Activated CD4-positive, alpha-beta T cell treated with anti-CD3 and anti-CD28 coated beads for 24 hours (primary cell): ENCODE measurements around the gene DUSP10.

Experiments used
- DNase-seq, 2 donors: peaks; one replicate each; pipeline ENCODE4 v3.0.0-alpha.2; 2020; ENCODE audit warnings: low read depth in 2 of 2

DUSP10 gene

GRCh38 chr1:221696027-221696426 lies 45.9 kb downstream of the DUSP10 start:
- DNase-seq, result no peak

DNA sequence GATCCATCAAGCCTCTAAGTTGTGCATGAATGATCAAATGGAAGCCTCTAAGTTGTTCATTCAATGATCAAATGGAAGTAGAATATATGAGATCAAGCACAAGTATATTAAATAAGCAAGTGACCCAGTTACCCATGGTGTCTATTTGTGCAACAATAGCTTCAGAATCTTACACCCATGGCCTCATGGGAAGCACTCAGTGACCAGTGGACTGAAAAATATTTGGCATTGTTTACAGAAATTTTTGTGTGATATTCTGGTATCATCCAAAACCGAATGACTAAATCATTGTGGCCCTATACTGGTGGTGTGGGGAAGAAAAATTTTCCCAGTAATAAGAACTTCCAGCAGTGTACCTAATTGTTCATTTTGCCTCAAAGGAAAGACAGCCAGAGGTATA lies 46.6 kb downstream of the DUSP10 start:
- DNase-seq, result no peak

- DNase-seq, result no peak
Measured at GRCh38 chr1:221694109-221694508, 47.8 kb downstream of the DUSP10 start.

DNA sequence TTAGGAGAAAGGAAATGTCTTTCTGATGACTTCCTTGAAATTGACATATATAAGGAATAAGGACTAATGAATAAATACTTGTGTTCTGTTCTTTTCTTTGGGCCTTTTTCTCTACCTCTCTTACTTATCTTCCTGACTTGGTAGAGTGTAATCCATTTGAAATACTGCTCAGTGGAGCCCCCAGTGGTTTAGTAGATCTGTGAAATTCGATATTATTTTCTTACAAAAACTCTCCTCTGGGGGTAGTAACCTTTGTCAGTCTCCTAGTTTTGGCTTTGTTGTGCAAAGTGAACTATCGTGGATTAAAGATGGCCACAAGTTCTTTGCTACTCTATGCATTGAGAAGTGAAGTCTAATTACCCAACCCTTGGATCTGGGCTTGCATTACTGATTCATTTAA lies 48.8 kb downstream of the DUSP10 start:
- no peak for DNase-seq

DNA sequence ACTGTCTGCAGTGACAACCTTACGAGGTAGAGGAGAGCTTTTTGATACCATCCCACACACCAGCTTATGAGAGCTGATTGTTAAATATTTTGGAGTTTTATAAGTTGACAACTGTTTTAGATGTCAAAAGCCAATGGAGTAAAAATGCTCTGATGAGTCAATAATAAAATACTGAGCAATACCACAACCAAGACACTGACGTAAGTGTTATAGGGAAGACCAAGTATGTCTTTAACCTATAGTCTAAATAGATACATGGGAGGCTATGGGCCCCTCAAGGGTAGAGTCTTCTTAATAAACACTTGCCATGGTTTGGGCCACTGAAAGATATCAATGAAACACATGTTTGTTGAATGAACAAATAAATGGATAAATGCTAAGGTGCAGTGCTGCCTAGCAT lies 49.2 kb downstream of the DUSP10 start:
- DNase-seq, result no peak

DNA sequence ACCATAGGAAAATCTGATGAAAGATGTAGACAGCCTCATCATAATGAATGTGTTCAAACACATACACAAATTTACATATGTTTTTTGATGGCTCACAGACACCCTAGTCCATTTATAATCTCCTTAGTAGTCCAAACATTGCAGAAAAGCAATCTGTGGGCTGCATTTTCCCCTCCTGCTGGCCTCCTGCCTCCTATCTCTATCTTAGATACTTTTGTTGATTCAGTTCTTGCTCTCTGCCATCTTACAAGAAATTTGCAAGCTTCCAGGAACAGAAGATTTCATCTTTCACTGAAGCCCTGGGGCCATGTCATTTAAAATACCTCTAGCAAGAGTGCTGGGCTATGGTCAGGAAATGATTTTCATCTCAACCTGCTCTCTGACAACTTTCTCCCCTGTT lies 50.6 kb downstream of the DUSP10 start:
- DNase-seq, result no peak

GRCh38 chr1:221690858-221691257 lies 51.0 kb downstream of the DUSP10 start:
- DNase-seq, result no peak

DNA sequence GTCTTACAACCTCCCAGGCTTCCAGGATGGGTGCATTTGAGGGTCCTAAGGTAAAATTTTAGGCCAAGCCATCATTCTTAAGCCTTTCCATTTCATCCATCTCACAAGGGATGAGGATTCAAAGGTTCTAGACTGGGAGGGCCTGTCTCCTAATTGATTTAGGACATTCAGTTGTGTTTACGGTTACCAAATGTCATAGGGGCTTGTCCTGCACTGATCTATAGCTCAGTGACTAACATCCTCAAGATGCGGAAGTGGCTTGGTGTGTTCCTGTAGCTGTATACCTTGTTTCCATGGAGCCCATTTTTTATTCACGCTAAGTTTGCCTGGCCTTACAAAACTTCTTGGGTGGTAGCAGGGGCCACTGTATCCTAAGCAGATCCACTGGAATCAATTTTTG lies 52.8 kb downstream of the DUSP10 start:
- DNase-seq, result no peak

- DNase-seq, result no peak
Measured at GRCh38 chr1:221688488-221688843, 53.4 kb downstream of the DUSP10 start.

- DNase-seq, result no peak
Measured at GRCh38 chr1:221687836-221688487, 53.9 kb downstream of the DUSP10 start.

GRCh38 chr1:221683681-221684080 lies 58.2 kb downstream of the DUSP10 start:
- DNase-seq, result no peak

DNA sequence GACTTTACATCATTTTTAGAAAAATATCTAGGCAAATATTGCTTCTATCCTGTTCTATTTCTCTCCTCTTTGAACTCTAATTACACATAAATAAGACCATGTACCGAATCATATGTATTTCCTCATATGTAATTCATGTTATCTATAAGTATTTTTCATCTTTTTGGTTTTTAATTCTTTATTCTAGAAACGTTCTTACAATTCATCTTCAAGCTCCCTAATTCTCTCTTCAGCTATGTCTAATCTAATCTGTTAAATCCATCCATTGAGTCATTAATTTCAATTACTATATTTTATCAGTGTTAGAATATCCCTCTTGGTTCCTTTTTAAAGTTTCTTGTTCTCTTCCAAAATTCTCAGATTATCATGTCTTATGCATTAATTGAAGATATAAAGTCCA lies 61.8 kb downstream of the DUSP10 start:
- DNase-seq, result no peak

DNA sequence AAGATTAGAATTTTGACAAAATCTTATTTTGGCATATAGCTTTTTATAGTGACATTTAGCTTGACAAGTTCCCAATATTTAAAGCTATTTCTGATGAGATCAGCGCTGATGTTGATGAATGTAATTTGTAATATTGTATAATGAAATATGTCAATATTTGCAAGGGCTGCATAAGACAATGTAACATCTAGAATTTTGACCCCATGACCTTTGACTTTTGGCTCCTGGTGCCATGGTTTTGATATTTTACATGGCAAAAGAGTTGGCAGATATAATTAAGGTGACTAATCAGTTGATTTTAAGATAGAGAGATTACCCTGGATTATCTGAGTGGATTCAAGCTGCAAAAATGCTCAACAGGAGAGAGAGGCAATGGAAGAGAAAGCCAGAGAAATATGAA lies 63.9 kb downstream of the DUSP10 start:
- DNase-seq, result no peak

- no peak for DNase-seq
Measured at GRCh38 chr1:221675880-221676800, 65.7 kb downstream of the DUSP10 start.

- no peak for DNase-seq
Measured at GRCh38 chr1:221672965-221673364, 68.9 kb downstream of the DUSP10 start.

GRCh38 chr1:221672239-221672645 lies 69.6 kb downstream of the DUSP10 start:
- no peak for DNase-seq

- DNase-seq, result no peak
Measured at GRCh38 chr1:221670081-221670480, 71.8 kb downstream of the DUSP10 start.

- DNase-seq, result no peak
Measured at GRCh38 chr1:221669441-221669840, 72.4 kb downstream of the DUSP10 start.

- no peak for DNase-seq
Measured at GRCh38 chr1:221667504-221667903, 74.4 kb downstream of the DUSP10 start.

- DNase-seq, result no peak
Measured at GRCh38 chr1:221664253-221664652, 77.6 kb downstream of the DUSP10 start.

DNA sequence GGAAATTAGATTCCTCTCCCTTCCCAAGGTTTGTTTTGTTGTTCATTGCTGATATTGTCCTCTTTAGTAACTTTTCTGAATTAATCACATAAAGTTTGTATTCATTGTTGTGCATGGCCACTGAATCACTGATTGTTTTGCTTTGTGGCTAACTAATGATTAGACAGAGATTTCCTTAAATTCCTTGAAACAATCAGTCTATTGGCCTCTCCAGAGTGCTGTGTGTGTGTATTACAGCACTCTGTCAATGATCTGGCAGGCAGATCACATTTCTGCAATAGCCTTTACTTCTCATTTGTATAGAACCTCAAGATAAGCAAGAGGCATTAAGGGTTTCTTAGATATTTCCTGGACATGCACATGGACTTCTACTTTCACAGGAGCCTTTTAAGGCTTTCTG lies 78.6 kb downstream of the DUSP10 start:
- no peak for DNase-seq

GRCh38 chr1:221655766-221656305 lies 86.1 kb downstream of the DUSP10 start:
- DNase-seq, result no peak
